NCI-H524 treated with DMSO at 0.1 percent for 48 hours (cell line): Measurements from ENCODE around the gene PLPP1.
"Not testable (repeated sequence)": the region's sequence is repeated elsewhere in the genome, so short reads cannot be mapped to it uniquely, and the experiment has no call there.

ENCODE experiments used
- DNase-seq: peaks from one replicate; lab custom pipeline; 2025; lab: John Stamatoyannopoulos, UW

PLPP1 gene

DNA sequence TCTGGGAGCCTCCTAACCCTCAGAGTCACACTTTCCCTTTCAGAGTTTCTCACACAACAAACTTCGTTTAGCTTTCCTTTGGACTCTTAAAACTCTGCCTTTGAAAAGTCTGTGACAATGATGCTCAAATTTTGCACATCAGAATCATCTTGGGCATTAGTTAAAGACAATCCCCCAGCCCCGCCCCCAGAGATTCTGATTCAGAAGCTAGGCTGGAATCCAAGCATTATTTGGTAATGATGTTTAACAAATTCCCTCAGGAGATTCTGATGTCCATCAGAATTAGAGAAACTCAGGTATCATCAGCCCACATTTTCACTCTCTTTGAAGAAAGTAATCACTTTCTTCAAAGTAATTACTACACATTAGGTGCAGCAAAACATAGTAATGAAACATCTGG lies 9.6 kb upstream of the PLPP1 start:
- DNase-seq, result no peak

GRCh38 chr5:55541056-55541635 lies 6.4 kb upstream of the PLPP1 start:
- no peak for DNase-seq

GRCh38 chr5:55540525-55540924 lies 5.8 kb upstream of the PLPP1 start:
- DNase-seq, result no peak

DNA sequence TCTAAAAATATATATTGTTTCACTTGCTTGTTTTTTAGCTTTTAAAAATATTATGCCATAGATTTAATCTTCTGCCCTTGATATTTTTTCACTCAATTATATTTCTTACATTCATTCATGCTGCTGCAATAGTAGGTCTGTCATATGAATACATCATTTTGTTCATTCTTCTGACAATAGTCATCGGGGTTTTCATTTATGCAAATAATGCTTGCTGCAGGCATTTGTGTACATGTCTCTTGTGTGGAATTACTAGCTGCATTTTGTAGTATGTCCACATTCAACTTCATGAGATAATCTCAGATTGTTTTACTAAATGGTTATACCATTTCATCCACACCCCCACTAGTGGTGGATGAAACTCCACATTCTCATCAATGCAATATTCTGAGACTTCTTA lies 5.3 kb upstream of the PLPP1 start:
- no peak for DNase-seq

DNA sequence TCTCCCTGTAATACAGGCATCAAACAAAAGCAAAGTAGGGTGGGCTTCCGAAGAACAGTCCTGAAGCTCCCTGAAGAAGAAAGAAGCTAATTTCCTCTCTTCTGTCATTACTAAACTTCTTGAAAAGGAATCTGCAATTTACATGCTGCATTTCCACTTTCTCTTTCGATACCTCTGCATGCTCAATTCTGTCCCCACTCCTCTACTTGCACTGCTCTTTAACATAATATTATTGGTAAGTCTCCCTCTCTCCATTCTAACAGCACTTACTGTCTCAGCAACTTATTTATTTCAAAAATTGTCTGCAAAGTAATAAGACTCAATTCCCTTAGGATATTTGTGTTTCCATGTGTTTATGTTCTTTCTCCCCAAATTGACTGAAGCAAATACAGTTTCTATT lies 3.9 kb upstream of the PLPP1 start:
- no peak for DNase-seq

GRCh38 chr5:55537315-55537714 lies 2.6 kb upstream of the PLPP1 start:
- not testable (repeated sequence) for DNase-seq

- DNase-seq, result no peak
Observed at GRCh38 chr5:55535199-55535905, 588 bp upstream of the PLPP1 start.

DNA sequence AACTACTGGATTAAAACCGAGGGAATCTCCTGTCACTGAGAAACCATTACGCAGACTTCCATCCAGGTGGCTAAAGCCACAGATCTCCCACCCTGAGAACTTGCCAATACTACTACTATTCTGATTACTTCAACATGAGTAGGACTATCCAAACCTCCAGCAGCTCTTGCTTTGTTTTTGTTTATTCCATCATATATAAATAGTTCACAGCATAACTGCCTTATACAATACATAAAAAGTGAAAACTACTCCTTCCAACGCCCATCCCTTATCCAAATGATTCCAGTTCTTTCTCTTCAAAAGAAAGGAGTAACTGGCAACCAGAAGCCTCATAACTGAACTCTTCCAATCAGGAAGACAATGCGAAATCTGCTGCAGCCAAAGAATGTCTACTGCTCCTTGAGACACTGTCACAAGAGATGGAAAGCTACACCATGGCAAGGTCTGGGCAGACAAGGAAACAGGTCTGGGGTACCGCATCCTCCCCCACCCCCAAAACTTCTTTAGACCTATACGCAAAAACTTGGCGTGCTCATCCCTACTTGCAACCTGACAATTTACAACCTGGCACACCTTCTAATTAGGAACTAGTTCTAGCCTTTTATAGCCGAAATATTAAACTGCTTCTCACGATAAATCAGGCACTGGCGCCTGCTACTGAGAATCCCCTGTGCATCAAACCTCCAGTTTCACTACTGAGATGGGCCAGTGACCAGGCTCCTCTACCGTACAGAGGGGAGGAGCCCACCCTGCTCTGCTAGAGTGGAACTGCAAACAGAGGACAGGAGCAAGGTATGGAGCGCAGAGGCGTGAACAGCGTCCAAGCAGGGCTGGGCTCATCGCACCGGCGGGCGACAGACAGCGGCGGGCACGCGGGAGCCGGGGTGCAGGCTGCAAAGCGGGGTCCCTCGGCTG lies 986 bp downstream of the PLPP1 start:
- peak; percentile 35 for DNase-seq

- no peak for DNase-seq
Observed at GRCh38 chr5:55530669-55531068, 4.1 kb downstream of the PLPP1 start.

GRCh38 chr5:55524816-55525215 lies 9.9 kb downstream of the PLPP1 start:
- no peak for DNase-seq

DNA sequence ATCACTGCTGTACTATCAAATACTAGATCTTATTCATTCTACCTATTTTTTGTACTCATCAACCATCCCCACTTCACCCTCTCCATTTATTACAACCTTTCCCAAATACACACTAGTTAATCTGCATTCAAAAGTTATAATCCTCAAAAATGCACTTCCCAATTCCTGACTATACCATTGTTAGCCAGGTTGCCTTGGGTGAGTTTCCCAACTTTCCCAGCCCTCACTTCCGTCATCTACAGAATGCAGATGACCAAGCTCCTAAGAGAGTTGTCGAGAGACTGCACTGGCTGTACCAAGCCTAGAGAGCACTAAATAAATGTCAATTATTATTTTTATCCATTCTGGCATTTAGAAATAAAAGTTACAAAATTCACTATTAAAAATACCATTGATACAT lies 11.5 kb downstream of the PLPP1 start:
- no peak for DNase-seq

- no peak for DNase-seq
Observed at GRCh38 chr5:55521881-55522280, 12.9 kb downstream of the PLPP1 start.

DNA sequence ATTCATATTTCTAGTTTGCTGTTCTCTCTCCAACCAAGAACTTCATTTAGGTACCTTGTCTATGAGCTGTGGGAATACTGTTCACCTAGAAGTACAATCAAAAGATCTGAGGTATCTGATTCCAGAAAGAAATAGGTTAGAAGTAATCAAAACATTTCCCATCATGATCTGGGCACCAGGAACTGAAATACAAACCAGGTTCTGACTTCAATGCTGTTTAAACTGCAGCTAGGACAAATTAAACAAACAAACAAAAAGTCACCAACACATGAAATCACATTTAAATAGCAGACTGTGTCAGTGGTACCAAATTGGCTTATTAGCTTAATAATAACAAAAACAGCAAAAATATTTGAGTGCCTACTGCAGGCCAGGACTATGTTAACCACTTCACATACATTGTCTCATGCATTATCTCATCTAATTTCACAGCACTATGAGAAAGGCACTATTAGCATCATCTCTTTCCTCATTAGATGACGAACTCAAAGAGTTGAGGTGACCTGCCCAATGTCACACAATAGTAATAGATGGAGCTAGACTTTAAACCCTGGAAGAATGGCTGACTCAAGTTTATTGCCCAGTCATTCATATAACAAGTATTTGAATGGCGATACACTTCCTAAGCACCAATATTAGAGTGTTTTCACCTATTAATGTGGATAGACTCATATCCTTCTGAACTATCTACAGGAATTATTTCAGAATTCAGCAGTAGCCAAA lies 14.5 kb downstream of the PLPP1 start:
- no peak for DNase-seq

GRCh38 chr5:55518831-55519390 lies 15.9 kb downstream of the PLPP1 start:
- no peak for DNase-seq

DNA sequence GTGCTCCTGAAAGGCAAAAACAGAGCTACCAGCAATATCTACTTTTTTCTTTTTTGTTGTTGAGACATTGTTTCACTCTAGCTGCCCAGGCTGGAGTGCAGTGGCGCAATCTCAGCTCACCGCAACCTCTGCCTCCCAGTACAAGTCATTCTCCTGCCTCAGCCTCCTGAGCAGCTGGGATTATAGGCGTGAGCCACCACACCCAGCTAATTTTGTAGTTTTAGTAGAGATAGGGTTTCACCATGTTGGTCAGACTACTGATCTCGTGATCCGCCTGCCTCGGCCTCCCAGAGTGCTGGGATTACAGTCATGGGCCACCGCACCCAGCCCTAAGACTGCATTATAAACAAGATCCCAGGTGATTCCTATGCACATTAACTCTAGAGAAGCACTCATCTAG lies 17.0 kb downstream of the PLPP1 start:
- no peak for DNase-seq

GRCh38 chr5:55511010-55511409 lies 23.8 kb downstream of the PLPP1 start:
- DNase-seq, result no peak

GRCh38 chr5:55510523-55510880 lies 24.3 kb downstream of the PLPP1 start:
- no peak for DNase-seq

DNA sequence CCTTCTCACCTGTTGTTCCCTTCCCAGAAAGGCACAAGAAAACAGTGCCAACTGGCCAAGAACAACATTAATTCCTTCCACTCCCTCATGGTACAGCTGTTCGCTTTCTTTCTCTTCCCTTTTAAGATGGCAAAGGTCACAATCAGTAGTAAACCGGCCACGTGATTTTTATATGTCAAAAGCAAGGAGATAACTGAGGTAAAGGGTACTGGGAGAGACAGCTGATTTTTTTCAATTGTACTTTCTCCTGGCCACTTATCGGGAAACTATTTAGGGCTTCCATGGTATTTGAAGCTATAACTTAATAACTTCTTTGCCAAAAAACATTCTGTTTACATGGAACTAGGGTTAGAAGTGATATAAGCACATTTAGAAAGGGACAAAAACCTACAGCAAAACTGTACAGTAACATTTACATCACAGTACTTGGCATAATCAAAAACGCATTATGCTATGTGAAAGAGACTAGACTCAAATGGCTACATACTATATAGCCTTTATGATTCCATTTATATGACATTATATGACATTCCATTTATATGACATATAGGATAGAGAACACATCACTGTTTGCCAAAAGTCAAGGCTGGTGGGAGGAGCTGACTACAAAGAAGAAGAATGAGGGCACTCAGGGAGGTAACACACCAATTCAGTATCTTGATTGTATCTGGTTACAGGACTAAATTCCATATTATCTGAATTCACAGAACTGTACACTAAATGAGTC lies 24.8 kb downstream of the PLPP1 start:
- DNase-seq, result no peak

DNA sequence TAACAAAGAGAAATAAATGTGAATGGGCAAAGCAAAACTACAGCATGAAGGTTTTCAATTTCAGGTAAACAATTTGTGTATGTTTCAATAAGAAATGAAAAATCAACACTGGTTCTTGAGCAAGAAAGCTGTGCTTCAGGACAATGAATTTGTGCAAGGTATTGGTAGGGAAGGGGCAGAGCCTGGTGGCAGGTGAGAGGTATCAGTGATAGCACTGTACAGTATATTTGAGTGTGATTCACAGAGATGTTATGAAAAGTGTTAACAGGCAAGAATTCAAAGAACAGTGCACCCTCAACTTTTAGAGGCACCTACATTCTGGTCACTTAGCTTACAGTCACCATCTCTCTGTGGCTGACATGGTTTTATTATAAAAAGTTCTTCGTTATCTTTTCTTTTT lies 25.7 kb downstream of the PLPP1 start:
- no peak for DNase-seq

- DNase-seq, result no peak
Observed at GRCh38 chr5:55507574-55507973, 27.2 kb downstream of the PLPP1 start.

GRCh38 chr5:55505711-55506110 lies 29.1 kb downstream of the PLPP1 start:
- not testable (repeated sequence) for DNase-seq
